Calu3 (cell line): Measurements from ENCODE around the gene SPTBN2. TPM values are rescaled to one million over a fixed set of nuclear protein-coding genes. Genes with fewer than 3 reads are reported as not detected.
A peak's percentile ranks its signal among the peaks of the same experiment; 100 is the strongest.

ENCODE experiments used
- BruUV-seq: library from RNA; stranded (reverse); fragments of 400-500 nt; replicated peaks from 2 replicates; lab custom pipeline; 2021; lab: Mats Ljungman, UMichigan
- CTCF ChIA-PET: fragments of 300-600 bp; sonication (Branson Sonifier 250); formaldehyde crosslinking; loops from one replicate; lab custom pipeline; 2022; ENCODE audit warnings: antibody characterized with exemption; lab: Charles Lee
- DNase-seq: peaks from one replicate; pipeline ENCODE4 v3.0.0; 2022
- H3K27ac Mint-ChIP-seq: one replicate; pipeline ENCODE4 v1.8.0; 2022; ENCODE audit warnings: mixed read lengths; ENCODE audit not compliant: unreplicated experiment
- H3K27me3 Mint-ChIP-seq: one replicate; pipeline ENCODE4 v1.8.0; 2022; ENCODE audit warnings: mixed read lengths; ENCODE audit not compliant: unreplicated experiment
- H3K36me3 Mint-ChIP-seq: one replicate; pipeline ENCODE4 v1.8.0; 2022; ENCODE audit warnings: mild to moderate bottlenecking, moderate library complexity, mixed read lengths; ENCODE audit not compliant: insufficient read depth, unreplicated experiment
- H3K4me1 Mint-ChIP-seq: one replicate; pipeline ENCODE4 v1.8.0; 2022; ENCODE audit warnings: mild to moderate bottlenecking, low read depth, mixed read lengths; ENCODE audit not compliant: unreplicated experiment
- H3K4me3 Mint-ChIP-seq: one replicate; pipeline ENCODE4 v1.8.0; 2022; ENCODE audit warnings: mild to moderate bottlenecking, low read depth, moderate library complexity, mixed read lengths; ENCODE audit not compliant: unreplicated experiment
- H3K9me3 Mint-ChIP-seq: one replicate; pipeline ENCODE4 v1.8.0; 2022; ENCODE audit warnings: low read depth, mixed read lengths; ENCODE audit not compliant: unreplicated experiment
- CTCF ChIP-seq: fragments of 200-600 bp; IDR thresholded peaks from one replicate; pipeline ENCODE4 v1.8.0; 2022; ENCODE audit warnings: antibody characterized with exemption; ENCODE audit not compliant: unreplicated experiment
- intact Hi-C: fragments of 100-400 bp; cut with micrococcal nuclease; formaldehyde crosslinking; loops from one replicate; pipeline ENCODE4 v1.10.0; 2022; ENCODE audit not compliant: unreplicated experiment
- total RNA-seq: library from RNA; stranded (reverse); gene quantifications from 2 replicates; pipeline ENCODE4 v1.2.3, GENCODE V29; 2022

The SPTBN2 gene
- total RNA-seq, 1 experiment from 2014 or later, result 41.3 TPM

DNA sequence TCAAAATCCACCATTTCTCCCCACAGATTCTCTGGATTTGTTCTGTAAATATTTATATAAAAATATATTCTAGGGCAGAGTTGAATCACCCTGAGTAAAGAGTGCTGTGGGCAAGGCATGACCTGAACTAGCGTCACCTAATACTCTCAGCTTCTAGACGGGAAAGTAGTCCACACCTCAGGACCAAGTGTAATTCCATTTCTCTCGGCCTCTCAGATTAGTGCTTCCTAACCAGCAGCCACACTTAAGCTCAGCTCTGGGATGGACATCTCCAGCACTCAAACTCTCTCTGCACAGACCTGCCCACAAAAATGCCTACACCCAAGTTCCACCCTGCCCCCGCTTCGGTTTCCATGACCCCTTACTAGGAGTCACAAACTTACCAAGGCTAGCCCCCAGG, 5.3 kb downstream of the SPTBN2 start:
- peaks cover 53% of the 10 kb centered on the region for H3K4me1 Mint-ChIP-seq
- H3K27me3 Mint-ChIP-seq, result peaks cover 7% of the 10 kb centered on the region
- no peak overlapping the region for H3K27ac Mint-ChIP-seq
- H3K9me3 Mint-ChIP-seq, result no peaks in the 10 kb centered on the region
- H3K36me3 Mint-ChIP-seq, result peaks cover 40% of the 10 kb centered on the region
- BruUV-seq, result no TSS peak
- no peak overlapping the region for H3K4me3 Mint-ChIP-seq
- CTCF ChIA-PET, result no interaction called here
- no peak for TF ChIP-seq CTCF
- DNase-seq, result no peak
- intact Hi-C loops, result no loop called here

GRCh38 chr11:66722745-66723651, 6.0 kb downstream of the SPTBN2 start:
- H3K4me1 Mint-ChIP-seq, result peaks cover 56% of the 10 kb centered on the region
- CTCF ChIA-PET, result no interaction called here
- DNase-seq, result no peak
- no TSS peak for BruUV-seq
- H3K27me3 Mint-ChIP-seq, result peaks cover under 1% of the 10 kb centered on the region
- intact Hi-C loops, result no loop called here
- H3K4me3 Mint-ChIP-seq, result no peak overlapping the region
- H3K27ac Mint-ChIP-seq, result no peak overlapping the region
- H3K36me3 Mint-ChIP-seq, result peaks cover 43% of the 10 kb centered on the region
- no peaks in the 10 kb centered on the region for H3K9me3 Mint-ChIP-seq
- TF ChIP-seq CTCF, result no peak

GRCh38 chr11:66721939-66722338, 7.1 kb downstream of the SPTBN2 start:
- peaks cover 44% of the 10 kb centered on the region for H3K36me3 Mint-ChIP-seq
- DNase-seq, result no peak
- no TSS peak for BruUV-seq
- H3K9me3 Mint-ChIP-seq, result no peaks in the 10 kb centered on the region
- CTCF ChIA-PET, result no interaction called here
- intact Hi-C loops, result no loop called here
- no peak overlapping the region for H3K27ac Mint-ChIP-seq
- H3K4me3 Mint-ChIP-seq, result no peak overlapping the region
- no peaks in the 10 kb centered on the region for H3K27me3 Mint-ChIP-seq
- no peak for TF ChIP-seq CTCF
- H3K4me1 Mint-ChIP-seq, result peaks cover 62% of the 10 kb centered on the region

GRCh38 chr11:66720899-66721470, 8.0 kb downstream of the SPTBN2 start:
- TSS peak; percentile 61 for BruUV-seq
- H3K4me1 Mint-ChIP-seq, result peaks cover 58% of the 10 kb centered on the region
- no peak for DNase-seq
- intact Hi-C loops, result no loop called here
- peak overlapping the region; percentile 89 for H3K27ac Mint-ChIP-seq
- no peaks in the 10 kb centered on the region for H3K9me3 Mint-ChIP-seq
- peak overlapping the region; percentile 67 for H3K4me3 Mint-ChIP-seq
- TF ChIP-seq CTCF, result no peak
- peaks cover 36% of the 10 kb centered on the region for H3K36me3 Mint-ChIP-seq
- no peaks in the 10 kb centered on the region for H3K27me3 Mint-ChIP-seq
- CTCF ChIA-PET, result interaction anchor here (0.6 kb wide), 1 partner anchor 124 kb away, joined by 3 read pairs; no protein-coding TSS in a partner anchor
